Nephron (organoid): ENCODE measurements around the gene DTYMK.

ENCODE experiments used
- H3K27ac Mint-ChIP-seq, 3 experiments: 2 replicates each; pipeline ENCODE4 v1.8.0; 2020; ENCODE audit warnings: mixed read lengths in 3 of 3, mild to moderate bottlenecking in 2 of 3, moderate library complexity in 1 of 3
- H3K27me3 Mint-ChIP-seq: 2 replicates; pipeline ENCODE4 v1.8.0; 2021; ENCODE audit warnings: low read depth, mild to moderate bottlenecking, moderate library complexity, mixed read lengths
- H3K36me3 Mint-ChIP-seq: 2 replicates; pipeline ENCODE4 v1.8.0; 2020; ENCODE audit warnings: low read depth, mixed read lengths
- H3K4me1 Mint-ChIP-seq: 2 replicates; pipeline ENCODE4 v1.8.0; 2020; ENCODE audit warnings: mixed read lengths
- H3K4me3 Mint-ChIP-seq, 3 experiments: 2 replicates each; pipeline ENCODE4 v1.8.0; 2020; ENCODE audit warnings: mild to moderate bottlenecking in 3 of 3, mixed read lengths in 3 of 3, moderate library complexity in 2 of 3
- H3K9me3 Mint-ChIP-seq: 2 replicates; pipeline ENCODE4 v1.8.0; 2020; ENCODE audit warnings: mixed read lengths
- TF ChIP-seq, protein P1 (sequence below), 3 experiments: fragments of 200-600 bp; sonication (generic); IDR thresholded peaks; one replicate each; pipeline ENCODE4 v1.5.0; 2021; ENCODE audit warnings: antibody characterized with exemption in 3 of 3; ENCODE audit not compliant: unreplicated experiment in 3 of 3

Gene DTYMK

DNA sequence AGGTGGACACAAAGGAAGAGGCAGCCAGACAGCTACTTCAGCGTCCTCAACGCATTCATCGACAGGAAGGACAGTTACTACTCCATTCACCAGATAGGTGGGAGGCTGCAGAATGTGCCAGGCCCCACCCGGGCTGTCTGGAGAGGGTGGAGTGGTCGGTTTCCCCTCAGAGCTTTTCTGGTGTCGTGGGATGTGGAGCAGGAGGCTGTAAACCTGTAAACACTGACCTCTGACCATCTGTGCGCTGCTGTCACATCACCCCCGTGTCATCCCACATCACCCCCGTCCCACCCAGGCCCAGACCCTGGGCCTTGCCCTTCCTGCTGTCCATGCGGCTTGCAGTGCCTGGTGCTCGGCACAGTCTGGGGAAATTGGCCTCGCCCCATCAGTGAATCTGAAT, 32.1 kb downstream of the DTYMK start:
- Mint-ChIP-seq H3K4me3 (no peak overlapping the region), H3K36me3 (peaks cover 63% of the 10 kb centered on the region), H3K9me3 (no peaks in the 10 kb centered on the region), H3K27me3 (peaks cover 3% of the 10 kb centered on the region), H3K27ac (no peak overlapping the region), H3K4me1 (no peaks in the 10 kb centered on the region)
- TF ChIP-seq, protein P1, sequence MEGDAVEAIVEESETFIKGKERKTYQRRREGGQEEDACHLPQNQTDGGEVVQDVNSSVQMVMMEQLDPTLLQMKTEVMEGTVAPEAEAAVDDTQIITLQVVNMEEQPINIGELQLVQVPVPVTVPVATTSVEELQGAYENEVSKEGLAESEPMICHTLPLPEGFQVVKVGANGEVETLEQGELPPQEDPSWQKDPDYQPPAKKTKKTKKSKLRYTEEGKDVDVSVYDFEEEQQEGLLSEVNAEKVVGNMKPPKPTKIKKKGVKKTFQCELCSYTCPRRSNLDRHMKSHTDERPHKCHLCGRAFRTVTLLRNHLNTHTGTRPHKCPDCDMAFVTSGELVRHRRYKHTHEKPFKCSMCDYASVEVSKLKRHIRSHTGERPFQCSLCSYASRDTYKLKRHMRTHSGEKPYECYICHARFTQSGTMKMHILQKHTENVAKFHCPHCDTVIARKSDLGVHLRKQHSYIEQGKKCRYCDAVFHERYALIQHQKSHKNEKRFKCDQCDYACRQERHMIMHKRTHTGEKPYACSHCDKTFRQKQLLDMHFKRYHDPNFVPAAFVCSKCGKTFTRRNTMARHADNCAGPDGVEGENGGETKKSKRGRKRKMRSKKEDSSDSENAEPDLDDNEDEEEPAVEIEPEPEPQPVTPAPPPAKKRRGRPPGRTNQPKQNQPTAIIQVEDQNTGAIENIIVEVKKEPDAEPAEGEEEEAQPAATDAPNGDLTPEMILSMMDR (IDR thresholded peaks at IDR 0.05; ENCODE audit: unreplicated experiment in 3 of 3): no peak

DNA sequence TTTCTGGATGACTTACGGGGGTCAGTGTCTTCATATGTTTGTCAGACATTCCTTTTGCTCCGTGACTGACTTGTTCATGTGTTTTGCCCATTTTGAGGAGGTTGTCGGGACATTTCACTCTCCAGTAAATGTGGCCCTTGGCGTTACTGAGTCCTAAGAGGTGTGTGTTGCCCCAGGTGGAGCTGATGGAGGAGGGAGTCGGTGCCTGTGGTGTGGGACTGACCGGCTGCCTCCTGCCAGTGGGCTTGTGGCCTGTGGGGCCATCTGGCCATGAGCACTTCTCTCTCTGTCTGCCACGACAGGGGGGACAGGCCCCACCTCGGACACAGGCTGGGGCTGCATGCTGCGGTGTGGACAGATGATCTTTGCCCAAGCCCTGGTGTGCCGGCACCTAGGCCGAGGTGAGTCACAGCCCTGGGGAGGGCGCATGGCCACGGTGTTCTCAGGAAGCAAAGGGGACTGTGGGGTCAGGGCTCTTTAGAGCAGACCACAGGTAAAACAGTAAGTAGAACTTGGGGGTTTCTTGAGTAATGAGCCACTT, 33.3 kb downstream of the DTYMK start:
- H3K36me3 Mint-ChIP-seq: peaks cover 55% of the 10 kb centered on the region
- H3K27ac Mint-ChIP-seq: no peak overlapping the region
- no peaks in the 10 kb centered on the region for H3K9me3 Mint-ChIP-seq
- H3K4me1 Mint-ChIP-seq: no peaks in the 10 kb centered on the region
- no peak overlapping the region for H3K4me3 Mint-ChIP-seq
- peaks cover 3% of the 10 kb centered on the region for H3K27me3 Mint-ChIP-seq
- TF ChIP-seq, protein P1 (IDR thresholded peaks at IDR 0.05; ENCODE audit: unreplicated experiment in 3 of 3): no peak

DNA sequence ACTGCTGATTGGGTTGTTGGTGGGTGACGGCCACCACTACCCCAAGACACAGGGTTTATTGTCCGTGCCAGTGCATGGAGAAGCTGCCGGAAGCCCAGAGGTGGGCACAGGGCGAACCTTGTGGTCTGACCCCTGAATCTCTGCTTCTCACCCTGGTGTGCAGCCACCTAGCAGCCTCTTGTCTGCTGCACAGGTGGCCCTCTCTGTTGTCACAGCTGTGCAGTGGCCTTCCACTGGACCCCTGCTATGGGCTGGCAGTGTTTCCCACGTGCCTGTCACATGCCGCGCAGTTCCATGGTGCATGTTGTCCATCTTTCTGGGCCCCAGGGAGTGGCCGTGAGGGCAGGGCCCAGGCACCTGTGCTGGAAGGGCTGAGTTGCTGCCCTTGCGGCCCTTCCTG, 33.9 kb downstream of the DTYMK start:
- Mint-ChIP-seq H3K36me3 (peaks cover 51% of the 10 kb centered on the region), H3K9me3 (no peaks in the 10 kb centered on the region), H3K27me3 (peaks cover 3% of the 10 kb centered on the region), H3K27ac (no peak overlapping the region), H3K4me3 (no peak overlapping the region), H3K4me1 (no peaks in the 10 kb centered on the region)
- TF ChIP-seq, protein P1 (IDR thresholded peaks at IDR 0.05; ENCODE audit: unreplicated experiment in 3 of 3): no peak

DNA sequence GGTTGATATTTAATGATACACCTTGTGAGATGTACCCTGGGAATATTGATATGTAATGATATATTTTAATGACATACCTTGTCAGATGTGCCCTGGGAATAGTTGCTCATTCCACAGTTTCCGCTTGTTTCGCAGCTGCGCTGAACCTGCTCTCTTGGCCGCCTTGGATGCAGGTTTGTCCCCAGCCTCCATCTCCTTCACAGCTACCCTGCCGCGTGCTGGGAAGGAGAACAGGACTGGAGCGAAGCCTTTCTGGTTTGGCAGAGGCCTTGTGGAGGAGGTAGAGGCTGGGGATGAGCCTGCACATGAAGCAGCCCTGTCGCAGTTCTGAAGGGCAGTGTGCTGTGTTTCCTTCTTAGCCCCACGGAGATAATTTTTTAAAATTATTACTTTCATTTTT, 34.5 kb downstream of the DTYMK start:
- Mint-ChIP-seq H3K27me3 (peaks cover 3% of the 10 kb centered on the region), H3K4me1 (no peaks in the 10 kb centered on the region), H3K36me3 (peaks cover 46% of the 10 kb centered on the region), H3K9me3 (no peaks in the 10 kb centered on the region), H3K27ac (no peak overlapping the region), H3K4me3 (no peak overlapping the region)
- TF ChIP-seq, protein P1 (IDR thresholded peaks at IDR 0.05; ENCODE audit: unreplicated experiment in 3 of 3): no peak

DNA sequence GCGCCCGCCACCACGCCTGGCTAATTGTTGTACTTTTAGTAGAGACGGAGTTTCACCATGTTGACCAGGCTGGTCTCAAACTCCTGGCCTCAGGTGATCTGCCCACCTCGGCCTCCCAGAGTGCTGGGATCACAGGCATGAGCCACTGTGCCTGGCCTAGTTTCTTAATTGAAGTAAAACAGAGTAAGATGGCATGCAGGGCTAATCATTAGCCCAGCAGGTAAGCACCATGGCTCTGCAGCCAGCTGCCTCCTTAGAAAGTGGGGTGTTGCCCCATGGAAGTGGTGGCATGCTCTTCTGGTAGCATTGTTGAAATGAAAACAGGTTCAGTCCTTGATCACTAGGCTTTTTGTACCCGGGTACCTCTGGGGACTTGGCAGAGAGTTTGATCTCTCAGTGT, 36.7 kb downstream of the DTYMK start:
- H3K36me3 Mint-ChIP-seq: peaks cover 28% of the 10 kb centered on the region
- no peak overlapping the region for H3K27ac Mint-ChIP-seq
- no peaks in the 10 kb centered on the region for H3K9me3 Mint-ChIP-seq
- TF ChIP-seq, protein P1 (IDR thresholded peaks at IDR 0.05; ENCODE audit: unreplicated experiment in 3 of 3): no peak
- no peaks in the 10 kb centered on the region for H3K27me3 Mint-ChIP-seq
- H3K4me3 Mint-ChIP-seq: no peak overlapping the region
- H3K4me1 Mint-ChIP-seq: no peaks in the 10 kb centered on the region

DNA sequence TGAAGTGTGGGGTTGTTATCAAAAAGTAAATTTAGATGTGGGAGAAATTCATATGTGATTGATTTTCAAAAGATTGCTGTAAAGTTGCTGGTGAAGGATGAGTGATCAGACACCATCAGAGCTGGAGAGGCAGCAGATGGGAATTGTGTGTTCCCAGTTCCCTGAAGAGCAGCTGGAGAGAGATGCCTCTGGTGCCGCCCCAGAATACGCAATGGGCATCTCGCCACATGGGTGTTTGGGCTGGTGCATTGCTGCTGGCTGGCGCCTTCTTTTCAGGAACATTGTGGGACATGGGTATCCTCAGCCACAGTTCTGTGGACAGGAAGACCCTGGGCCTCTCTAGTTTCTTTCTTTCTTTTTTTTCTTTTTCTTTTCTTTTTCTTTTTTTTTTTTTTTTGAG, 37.2 kb downstream of the DTYMK start:
- no peaks in the 10 kb centered on the region for H3K9me3 Mint-ChIP-seq
- TF ChIP-seq, protein P1 (IDR thresholded peaks at IDR 0.05; ENCODE audit: unreplicated experiment in 3 of 3): no peak
- H3K4me1 Mint-ChIP-seq: no peaks in the 10 kb centered on the region
- no peak overlapping the region for H3K27ac Mint-ChIP-seq
- H3K4me3 Mint-ChIP-seq: no peak overlapping the region
- peaks cover 25% of the 10 kb centered on the region for H3K36me3 Mint-ChIP-seq
- no peaks in the 10 kb centered on the region for H3K27me3 Mint-ChIP-seq
